Measurements from ENCODE around the gene FKBP1C.
"Not testable (repeated sequence)": the region's sequence is repeated elsewhere in the genome, so short reads cannot be mapped to it uniquely, and the experiment has no call there.

- TF ChIP-seq POLR2AphosphoS5 (IDR thresholded peaks at IDR 0.05; ENCODE audit: borderline replicate concordance, low read depth, low read length); FOXP2 (optimal IDR thresholded peaks at IDR 0.05; ENCODE audit: control extremely low read depth, extremely low read length, insufficient read depth); EZH2 (IDR thresholded peaks at IDR 0.05): not testable (repeated sequence)
Measured at GRCh38 chr6:63230511-63230910, 19.2 kb downstream of the FKBP1C start.
